OCI-M2 (cell line): ENCODE measurements around the gene CCDC158.
"Not testable (repeated sequence)": the region's sequence is repeated elsewhere in the genome, so short reads cannot be mapped to it uniquely, and the experiment has no call there.

ENCODE experiments used
- DNase-seq: peaks from one replicate; lab custom pipeline; 2025; ENCODE audit not compliant: unreplicated experiment; lab: John Stamatoyannopoulos, UW

Gene CCDC158

GRCh38 chr4:76282941-76283689, 137.8 kb downstream of the CCDC158 start:
- DNase-seq, result no peak

GRCh38 chr4:76281594-76281993, 139.3 kb downstream of the CCDC158 start:
- DNase-seq, result not testable (repeated sequence)

- no peak for DNase-seq
These were observed 140.2 kb downstream of the CCDC158 start for GRCh38 chr4:76280488-76281441.

GRCh38 chr4:76279462-76279861, 141.5 kb downstream of the CCDC158 start:
- no peak for DNase-seq

GRCh38 chr4:76278583-76278982, 142.4 kb downstream of the CCDC158 start:
- DNase-seq, result no peak

- no peak for DNase-seq
These were observed 143.3 kb downstream of the CCDC158 start for GRCh38 chr4:76277667-76278066.

- no peak for DNase-seq
These were observed 144.1 kb downstream of the CCDC158 start for GRCh38 chr4:76276813-76277212.

GRCh38 chr4:76275486-76276124, 145.3 kb downstream of the CCDC158 start:
- no peak for DNase-seq

GRCh38 chr4:76272999-76273398, 147.9 kb downstream of the CCDC158 start:
- no peak for DNase-seq

GRCh38 chr4:76272582-76272981, 148.4 kb downstream of the CCDC158 start:
- DNase-seq, result no peak

- no peak for DNase-seq
These were observed 148.9 kb downstream of the CCDC158 start for GRCh38 chr4:76272073-76272472.

- no peak for DNase-seq
These were observed 149.7 kb downstream of the CCDC158 start for GRCh38 chr4:76271248-76271647.

GRCh38 chr4:76270244-76271175, 150.4 kb downstream of the CCDC158 start:
- no peak for DNase-seq

GRCh38 chr4:76267811-76268210, 153.1 kb downstream of the CCDC158 start:
- DNase-seq, result no peak

GRCh38 chr4:76266627-76267026, 154.3 kb downstream of the CCDC158 start:
- DNase-seq, result no peak

- DNase-seq, result no peak
These were observed 155.2 kb downstream of the CCDC158 start for GRCh38 chr4:76265631-76266218.
